SIG-M5 (cell line): Measurements from ENCODE around the gene HIF1A.
"Not testable (repeated sequence)": the region's sequence is repeated elsewhere in the genome, so short reads cannot be mapped to it uniquely, and the experiment has no call there.

Source experiments
- DNase-seq: peaks from one replicate; lab custom pipeline; 2025; lab: John Stamatoyannopoulos, UW

The HIF1A gene

DNA sequence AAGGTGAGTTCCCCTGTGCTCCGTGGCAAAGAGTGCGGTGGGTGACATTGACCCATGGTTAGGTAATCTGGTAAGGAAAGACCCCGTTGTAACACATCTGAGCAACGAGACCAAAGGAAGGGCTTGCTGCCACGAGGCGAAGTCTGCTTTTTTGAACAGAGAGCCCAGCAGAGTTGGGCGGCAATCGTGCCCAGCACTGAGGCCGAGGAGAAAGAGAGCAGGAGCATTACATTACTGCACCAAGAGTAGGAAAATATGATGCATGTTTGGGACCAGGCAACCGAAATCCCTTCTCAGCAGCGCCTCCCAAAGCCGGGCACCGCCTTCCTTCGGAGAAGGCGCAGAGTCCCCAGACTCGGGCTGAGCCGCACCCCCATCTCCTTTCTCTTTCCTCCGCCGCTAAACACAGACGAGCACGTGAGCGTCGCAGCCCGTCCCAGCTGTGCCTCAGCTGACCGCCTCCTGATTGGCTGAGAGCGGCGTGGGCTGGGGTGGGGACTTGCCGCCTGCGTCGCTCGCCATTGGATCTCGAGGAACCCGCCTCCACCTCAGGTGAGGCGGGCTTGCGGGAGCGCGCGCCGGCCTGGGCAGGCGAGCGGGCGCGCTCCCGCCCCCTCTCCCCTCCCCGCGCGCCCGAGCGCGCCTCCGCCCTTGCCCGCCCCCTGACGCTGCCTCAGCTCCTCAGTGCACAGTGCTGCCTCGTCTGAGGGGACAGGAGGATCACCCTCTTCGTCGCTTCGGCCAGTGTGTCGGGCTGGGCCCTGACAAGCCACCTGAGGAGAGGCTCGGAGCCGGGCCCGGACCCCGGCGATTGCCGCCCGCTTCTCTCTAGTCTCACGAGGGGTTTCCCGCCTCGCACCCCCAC, at the start of gene HIF1A:
Gene HIF1A, plus strand, starts transcription at position 684 of the 865 bp plus-strand sequence. CDS start 292 bp downstream, outside the sequence.
- DNase-seq = peak; percentile 77

DNA sequence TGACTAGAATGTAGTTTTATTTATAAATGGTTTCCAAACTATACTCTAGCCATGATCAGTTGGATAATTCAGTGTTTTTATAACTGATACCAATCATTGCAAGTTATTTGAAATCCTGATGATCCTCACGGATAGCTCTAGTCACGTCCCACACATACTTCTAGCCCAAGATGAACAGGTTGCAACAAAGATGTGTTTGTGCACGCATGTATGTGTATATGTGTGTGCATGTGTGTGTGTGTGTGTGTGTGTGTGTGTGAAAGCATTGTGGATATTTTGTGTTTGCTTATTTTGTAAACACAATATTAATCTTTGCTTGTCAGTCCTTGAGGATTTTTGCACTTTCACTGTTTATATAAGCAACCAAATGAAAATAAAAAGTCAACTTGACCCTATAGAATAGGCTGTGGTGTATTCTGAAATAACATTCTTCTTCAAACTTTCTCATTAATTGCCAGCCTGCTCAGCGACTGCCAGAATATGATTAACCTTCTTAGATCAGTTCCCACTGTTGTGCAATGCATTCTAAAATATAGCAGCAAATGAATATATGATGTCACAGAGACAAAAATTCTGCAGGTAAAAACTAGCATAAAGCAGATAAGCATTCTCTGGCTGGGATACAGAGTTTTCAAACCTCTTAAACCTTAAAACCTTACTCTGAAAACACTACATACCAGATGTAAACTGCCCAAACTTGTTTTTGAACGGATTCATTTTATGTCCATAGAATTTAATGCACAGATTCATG, 48.8 kb upstream of the HIF1A start:
- no peak for DNase-seq

DNA sequence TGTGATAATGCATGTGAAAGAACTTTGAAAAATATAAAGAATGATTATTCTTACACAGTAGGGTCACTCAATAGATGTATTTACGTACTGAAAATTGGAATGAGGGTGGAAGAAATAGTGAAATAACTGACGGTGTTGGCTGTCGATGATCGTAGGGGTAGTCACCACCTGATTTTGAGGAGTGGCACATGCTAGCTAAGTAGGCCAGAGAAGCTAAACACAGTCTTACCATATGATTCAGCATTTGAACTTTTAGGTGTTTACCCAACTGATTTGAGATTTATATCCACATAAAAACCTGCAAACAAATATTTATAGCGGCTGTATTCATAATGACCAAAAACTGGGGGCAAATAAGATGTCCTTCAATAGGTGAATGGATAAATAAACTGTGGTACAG, 47.6 kb upstream of the HIF1A start:
- DNase-seq = no peak

DNA sequence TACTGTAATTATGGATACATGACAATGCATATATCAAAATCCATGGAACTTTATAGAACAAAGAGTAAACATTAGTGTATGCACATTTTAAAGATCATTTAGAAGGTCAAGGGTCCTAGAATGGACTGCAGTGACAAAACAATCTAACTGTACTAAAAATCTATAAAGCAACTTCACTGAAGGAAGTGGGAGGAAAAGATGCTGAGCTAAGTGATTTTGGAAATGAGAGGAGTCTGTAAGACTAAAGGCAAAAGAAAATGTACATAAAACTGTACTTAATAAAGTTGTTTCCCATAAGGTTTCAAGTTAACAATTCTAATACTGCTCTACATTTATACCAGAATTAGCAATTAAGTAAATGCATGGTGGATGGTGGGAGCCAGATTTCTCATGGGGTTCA, 46.9 kb upstream of the HIF1A start:
- no peak for DNase-seq

DNA sequence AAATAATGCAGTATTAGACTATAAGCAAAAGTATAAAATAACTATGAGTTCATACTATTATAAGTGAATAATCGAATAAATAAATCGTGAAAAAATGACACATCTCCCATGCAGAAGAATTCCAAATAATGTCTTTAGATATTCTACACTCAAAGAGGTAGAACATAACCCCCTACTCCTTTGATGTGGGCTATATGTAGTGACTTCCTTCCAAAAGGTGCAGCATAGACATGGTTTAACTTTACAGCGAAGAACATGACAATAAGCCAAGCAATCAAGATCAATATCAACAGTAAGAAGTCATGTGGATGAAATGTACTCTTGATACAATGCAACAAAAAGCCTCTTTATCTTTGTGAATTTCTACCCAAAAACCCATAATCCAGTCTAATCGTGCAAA, 46.0 kb upstream of the HIF1A start:
- no peak for DNase-seq

DNA sequence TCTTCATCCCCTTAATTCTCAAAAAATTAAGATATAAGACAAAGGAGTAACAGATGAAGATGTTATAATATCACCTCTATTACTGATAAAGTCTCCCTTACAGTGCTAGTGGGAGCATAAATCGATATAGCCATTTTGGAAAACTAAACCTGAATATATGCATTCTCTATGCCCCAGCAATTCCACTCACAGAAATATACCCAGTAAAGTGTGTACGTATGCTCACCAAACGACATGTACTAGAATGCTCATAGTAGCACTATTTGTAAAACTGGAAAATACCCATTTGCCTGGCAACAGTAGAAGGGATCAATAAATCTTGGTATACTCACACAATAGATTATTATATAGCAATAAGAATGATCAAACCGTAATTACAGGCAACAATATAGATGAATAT, 44.0 kb upstream of the HIF1A start:
- no peak for DNase-seq

DNA sequence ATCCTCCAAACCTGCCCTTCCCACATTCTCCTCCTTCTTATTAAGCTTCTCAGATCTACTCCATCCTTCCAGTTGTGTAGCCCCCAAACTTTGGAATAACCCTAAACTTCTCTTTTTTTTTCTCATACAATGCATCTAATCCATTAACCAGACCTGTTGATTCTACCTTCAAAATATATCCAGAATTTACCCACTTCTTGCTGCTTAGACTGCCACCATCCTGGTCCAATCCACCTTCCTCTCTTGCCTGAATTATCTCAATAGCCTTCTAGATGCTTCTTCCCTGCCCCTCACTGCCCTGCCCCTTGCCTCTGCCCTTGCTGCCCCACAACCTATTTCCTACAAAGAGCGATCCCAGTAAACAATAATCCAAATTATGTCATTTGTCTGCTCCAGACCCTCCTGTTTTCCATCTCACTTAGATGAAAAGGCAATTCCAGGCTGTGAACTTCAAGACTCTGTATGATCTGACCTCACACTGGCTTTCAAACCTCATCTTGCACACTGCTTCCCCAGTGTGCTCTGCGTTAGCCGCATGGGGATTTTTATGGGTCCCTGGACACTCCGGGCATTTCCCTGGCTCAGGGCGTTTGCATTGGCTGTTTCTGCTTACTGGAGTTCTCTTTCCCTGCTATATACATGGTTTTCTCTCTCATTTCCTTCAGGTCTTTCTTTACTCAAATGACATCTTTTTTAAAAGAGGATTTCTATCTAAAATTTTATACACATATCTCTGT, 42.6 kb upstream of the HIF1A start:
- DNase-seq = no peak

DNA sequence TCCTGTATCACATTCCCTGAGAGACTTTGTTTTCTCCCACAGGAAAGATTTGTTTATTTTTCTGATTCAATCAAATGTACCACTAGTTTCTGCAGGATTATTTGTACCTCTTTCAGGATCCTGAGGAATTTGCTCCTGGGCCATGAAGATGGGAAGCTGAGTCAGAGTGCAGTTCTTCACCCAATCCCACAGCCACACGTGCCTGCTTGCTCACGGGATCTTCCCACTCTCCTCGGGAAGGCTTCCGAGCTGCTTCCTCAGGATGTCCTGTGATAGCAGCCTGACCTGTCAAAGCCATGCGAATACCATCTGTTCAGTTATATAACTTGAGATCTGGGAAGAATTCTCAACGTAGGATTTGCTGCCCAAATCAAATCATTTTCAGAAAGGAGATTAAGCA, 41.8 kb upstream of the HIF1A start:
- no peak for DNase-seq

DNA sequence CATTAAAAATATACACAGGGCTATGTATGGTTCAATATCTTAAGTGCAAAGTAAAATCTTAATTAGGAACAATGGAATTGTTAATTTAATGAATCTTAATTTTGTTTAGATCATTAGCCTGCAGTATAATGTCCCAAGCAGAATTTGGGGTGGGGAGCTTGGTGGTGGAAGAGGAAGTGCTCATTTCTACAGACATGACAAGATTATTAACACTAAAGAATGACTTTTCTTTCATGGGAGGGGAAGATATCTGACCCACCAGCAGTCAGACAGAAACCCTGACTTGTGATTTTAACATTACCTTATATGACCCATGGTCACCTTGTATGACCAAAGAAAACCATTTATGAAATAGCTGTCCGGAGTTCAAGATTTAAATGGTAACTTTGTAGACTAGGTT, 41.3 kb upstream of the HIF1A start:
- DNase-seq = no peak

DNA sequence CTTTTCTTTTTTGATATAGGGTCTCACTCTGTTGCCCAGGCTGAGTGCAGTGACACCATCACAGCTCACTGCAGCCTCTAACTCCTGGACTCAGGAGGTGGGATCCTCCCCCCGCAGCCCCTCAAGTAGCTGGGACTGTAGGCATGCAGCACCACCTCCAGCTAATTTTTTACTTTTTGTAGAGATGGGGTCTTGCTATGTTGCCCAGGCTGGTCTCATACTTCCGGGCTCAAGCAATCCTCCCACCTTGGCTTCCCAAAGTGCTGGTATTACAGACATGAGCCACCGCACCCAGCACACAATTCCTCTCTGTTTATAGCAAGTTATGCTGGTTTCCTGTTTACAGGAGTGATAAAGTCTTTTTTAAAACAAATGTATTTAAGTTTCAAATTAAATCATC, 39.5 kb upstream of the HIF1A start:
- DNase-seq = no peak

DNA sequence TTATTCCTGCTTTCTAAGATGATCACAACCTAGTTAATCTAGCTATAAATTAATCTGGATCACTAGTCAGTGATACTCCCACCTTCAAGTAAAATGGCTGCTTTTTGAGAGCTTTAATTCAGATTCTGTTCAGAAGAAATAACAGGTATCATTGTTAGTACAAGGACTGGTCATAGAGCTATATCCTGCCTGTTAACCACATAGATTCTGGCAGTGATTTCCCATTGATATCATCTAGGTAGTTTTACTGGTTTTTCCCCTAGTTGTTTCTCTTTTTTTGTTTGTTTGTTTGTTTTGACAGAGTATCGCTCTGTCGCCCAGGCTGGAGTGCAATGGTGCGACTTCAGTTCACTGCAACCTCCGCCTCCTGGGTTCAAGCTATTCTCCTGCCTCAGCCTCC, 39.0 kb upstream of the HIF1A start:
- no peak for DNase-seq

DNA sequence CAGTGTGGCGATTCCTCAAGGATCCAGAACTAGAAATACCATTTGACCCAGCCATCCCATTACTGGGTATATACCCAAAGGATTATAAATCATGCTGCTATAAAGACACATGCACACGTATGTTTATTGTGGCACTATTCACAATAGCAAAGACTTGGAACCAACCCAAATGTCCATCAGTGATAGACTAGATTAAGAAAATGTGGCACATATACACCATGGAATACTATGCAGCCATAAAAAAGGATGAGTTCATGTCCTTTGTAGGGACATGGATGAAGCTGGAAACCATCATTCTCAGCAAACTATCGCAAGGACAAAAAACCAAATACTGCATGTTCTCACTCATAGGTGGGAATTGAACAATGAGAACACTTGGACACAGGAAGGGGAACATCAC, 37.2 kb upstream of the HIF1A start:
- not testable (repeated sequence) for DNase-seq

DNA sequence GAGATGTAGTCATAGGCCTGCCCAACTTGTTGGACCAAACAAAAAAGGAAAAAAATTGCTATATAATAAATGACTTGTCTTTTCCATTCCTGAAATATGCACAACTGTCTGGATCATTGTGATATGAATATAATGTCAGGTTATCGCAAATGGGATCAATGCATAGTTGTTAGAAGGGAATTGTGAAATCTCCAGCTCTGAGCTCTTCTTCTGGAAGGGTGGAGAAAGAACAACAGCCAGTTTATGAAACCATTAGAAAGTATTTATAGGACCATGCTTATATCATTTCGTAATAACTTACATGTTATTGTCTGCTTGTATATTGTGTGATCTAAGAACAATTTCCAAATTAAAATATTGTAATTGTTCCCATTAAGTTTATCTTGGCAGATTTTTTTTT, 35.7 kb upstream of the HIF1A start:
- DNase-seq = peak; percentile 12

DNA sequence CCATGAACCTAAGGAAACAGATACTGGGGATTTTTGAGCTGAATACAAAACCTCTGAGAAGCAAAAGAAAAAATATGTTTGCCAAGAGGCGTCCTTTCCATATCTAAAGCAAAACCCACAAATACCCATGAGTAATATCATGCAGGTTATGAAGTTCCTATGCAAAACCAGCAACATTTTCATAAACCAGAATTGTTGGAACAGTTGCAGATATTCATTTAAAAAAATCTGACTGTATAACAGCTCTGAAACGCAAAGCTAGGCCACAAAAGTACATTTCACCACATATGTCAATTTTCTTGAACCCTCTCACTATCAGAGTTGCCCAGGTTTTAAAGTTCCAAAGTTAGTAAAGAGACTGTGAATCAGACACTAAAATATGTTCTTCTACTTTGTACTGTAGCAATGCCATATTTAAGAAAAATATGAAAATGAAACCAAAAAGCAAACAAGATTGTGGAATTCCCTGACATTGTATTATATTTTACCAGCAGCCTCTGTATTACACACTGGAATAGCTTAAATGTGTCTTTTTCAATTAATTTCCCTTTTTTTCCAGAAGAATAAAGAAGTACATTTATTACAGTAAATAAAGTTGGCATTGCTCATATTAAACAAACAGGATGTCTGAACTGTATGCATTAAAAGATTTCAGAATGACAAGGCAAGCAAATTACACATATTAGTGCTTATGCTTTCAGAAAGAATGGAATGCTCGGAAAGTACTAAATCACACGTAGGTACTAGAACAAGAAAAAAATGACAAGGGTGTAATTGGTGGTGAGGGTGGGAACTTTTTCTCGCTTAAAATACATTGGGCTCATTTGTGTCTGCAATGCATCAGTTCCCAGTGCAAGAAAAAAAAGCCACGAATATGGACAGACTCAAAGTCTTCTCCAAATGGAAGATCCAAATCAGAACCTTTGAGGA, 33.6 kb upstream of the HIF1A start:
- no peak for DNase-seq

DNA sequence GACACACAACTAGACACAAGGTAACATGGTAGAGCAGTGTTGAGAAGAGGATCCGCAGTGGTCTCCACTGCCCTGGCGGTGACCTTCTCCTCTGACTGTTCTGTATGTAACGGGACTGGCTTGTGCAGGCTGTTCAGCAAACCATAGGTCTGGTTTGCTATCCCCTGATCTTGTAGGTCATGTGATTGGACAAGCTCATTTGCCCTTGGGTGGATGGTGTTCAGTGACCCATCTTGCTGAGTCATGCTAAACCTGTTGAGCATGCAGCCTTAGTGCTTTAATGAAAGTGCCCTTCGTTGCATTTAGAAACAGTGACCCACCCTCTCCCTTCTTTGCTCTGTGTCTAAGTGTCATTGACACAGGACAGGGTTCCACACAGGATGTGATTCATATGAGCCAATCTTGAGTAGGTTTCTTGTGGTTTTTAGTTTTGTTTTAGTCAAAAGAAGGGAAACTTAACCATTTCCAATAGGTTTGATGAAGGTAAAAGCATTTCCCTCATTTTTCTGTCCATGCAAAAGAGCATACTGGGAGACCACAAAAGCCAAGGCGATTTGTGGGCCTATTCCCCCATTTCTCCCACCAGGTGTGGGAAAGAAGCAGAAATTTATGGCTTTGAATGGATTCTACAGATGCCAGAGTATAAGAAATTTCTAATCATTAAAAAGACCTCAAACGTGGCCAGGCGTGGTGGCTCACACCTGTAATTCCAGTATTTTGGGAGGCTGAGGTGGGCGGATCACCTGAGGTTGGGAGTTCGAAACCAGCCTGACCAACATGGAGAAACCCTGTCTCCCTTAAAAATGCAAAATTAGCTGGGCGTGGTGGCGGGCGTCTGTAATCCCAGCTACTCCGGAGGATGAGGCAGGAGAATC, 32.6 kb upstream of the HIF1A start:
- DNase-seq = peak; percentile 77

DNA sequence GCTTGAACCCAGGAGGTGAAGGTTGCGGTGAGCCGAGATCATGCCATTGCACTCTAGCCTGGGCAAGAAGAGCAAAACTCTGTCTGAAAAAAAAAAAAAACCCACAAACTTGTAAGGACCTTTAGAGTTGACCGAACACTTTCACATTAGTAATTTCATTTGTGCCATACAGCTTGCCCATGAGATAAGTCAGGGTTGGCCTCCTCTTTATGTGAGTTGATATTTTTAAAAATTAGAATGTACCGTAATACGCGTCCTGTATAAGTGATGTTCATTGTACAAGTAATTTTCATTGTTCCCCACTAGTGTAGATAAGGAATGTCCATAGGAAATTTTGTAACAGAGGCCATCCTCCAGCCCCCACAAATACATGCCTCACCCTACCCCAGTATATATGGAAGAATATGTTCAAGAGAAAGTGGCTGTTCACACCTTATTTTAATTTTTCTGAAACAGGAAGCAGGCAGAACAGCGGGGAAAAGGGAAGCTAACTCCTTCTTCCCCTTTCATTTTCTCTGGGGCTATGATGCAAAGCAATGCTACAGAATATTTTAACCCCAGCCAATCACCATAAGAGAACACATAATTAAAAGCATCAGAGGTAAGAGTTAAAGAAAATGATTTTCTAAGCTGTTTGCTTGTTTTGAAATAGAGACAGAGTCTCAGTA, 31.9 kb upstream of the HIF1A start:
- DNase-seq = peak; percentile 69

DNA sequence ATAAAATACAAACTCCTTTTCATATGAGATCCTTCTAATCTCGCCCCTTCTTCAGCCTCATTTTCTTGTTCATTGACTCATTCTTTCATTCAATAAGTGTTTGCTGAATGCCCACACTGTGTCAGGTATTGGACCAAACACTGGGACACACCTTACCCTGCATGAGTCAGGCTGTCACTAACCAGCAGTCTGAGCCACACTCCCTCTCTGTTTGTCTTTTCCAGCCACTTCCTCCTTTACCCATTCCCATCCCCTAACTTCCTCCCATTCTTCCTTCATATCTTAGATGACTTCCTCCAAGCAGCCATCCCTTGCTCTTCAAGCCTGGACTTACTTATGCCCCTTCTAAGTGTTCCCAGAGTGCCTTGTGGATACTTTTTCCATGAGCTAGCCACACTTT, 27.0 kb upstream of the HIF1A start:
- DNase-seq = no peak

DNA sequence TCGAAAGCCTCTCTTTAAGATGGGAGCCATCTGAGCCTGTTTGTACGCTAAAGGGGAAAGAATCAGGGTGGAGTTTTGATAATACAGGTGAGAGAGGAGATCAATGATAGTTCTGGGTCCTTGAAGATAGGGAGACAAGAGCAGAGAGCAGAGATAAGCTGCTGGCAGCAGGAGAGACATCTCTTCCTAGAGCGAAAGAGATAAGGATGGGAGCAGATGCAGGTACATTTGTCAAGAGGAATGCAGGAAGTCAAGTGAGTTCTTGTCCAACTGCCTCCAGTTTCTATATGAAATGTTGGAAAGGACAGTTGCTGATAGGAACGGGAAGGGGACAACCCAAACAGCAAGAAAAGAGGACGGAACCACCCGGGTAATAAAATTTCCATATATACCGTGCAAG, 24.7 kb upstream of the HIF1A start:
- DNase-seq = no peak

DNA sequence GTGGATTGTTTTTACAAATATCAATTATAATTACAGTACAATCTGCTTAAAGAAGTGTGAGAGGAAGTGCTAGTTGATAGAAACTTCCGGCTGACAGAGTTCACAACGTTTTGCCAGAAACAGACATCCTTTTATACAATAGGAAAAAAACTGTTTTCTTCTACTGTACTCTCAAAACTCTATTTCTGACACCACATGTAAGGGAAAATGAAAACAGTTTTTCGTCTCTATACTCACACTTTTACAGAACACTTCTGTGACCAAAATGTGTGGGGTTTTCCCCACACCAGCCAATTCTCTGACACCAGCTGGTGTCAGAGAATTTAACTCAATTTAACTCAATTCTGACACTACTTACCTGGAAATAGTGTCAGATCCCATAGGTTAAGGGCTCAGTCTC, 24.2 kb upstream of the HIF1A start:
- no peak for DNase-seq

DNA sequence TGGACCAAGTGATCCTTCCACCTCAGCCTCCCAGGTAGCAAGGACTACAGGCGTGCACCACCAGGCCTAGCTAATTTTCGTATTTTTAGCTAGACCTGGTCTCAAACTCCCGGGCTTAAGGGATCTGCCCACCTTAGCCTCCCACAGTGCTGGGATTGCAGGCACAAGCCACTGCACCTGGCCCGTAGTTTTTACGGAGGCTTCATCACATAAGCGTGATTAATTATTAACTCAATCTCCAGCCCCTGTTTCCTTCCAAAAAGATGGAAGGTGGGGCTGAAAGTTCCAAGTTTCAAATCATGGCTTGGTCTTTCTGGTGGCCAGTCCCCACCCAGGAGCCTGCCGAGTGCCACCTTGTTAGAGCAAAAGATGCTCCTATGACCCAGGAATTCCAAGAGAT, 22.5 kb upstream of the HIF1A start:
- no peak for DNase-seq
